Loucy (cell line): Measurements from ENCODE around the gene FAM210B.

ENCODE experiments used
- H2AFZ ChIP-seq: fragments of 200-600 bp; sonication (generic); 2 replicates; pipeline ENCODE4 v1.6.0; 2016; ENCODE audit warnings: antibody characterized with exemption, mild to moderate bottlenecking, low read length, moderate library complexity
- H3F3A ChIP-seq: fragments of 200-600 bp; 2 replicates; pipeline ENCODE4 v1.6.0; 2016; ENCODE audit warnings: antibody characterized with exemption, low read depth, mild to moderate bottlenecking
- H3K27me3 ChIP-seq: fragments of 200-600 bp; sonication (generic); 2 replicates; pipeline ENCODE4 v1.6.1; 2014; ENCODE audit warnings: low read length, mild to moderate bottlenecking; ENCODE audit not compliant: insufficient read depth, poor library complexity, severe bottlenecking
- H3K36me3 ChIP-seq: fragments of 200-600 bp; sonication (generic); 2 replicates; pipeline ENCODE4 v1.6.1; 2016; ENCODE audit warnings: low read length; ENCODE audit not compliant: insufficient read depth
- H3K4me1 ChIP-seq: fragments of 200-600 bp; sonication (generic); 2 replicates; pipeline ENCODE4 v1.5.1; 2014; ENCODE audit warnings: low read length, mild to moderate bottlenecking; ENCODE audit not compliant: insufficient read depth, poor library complexity, severe bottlenecking
- H3K4me2 ChIP-seq: fragments of 200-600 bp; sonication (generic); 2 replicates; pipeline ENCODE4 v1.6.0; 2014; ENCODE audit warnings: antibody characterized with exemption, low read length, low read depth, mild to moderate bottlenecking; ENCODE audit not compliant: poor library complexity, severe bottlenecking
- H3K4me3 ChIP-seq: fragments of 200-600 bp; sonication (generic); 2 replicates; pipeline ENCODE4 v1.5.1; 2014; ENCODE audit warnings: low read length, mild to moderate bottlenecking, mixed read lengths; ENCODE audit not compliant: poor library complexity, severe bottlenecking
- H3K79me2 ChIP-seq: fragments of 200-600 bp; sonication (generic); 2 replicates; pipeline ENCODE4 v1.6.1; 2014; ENCODE audit warnings: low read length; ENCODE audit not compliant: insufficient read depth
- H3K9ac ChIP-seq: fragments of 200-600 bp; sonication (generic); 2 replicates; pipeline ENCODE4 v1.6.0; 2014; ENCODE audit warnings: mild to moderate bottlenecking, low read depth, low read length, moderate library complexity; ENCODE audit not compliant: poor library complexity, severe bottlenecking
- H3K9me2 ChIP-seq: fragments of 200-600 bp; sonication (generic); replicated peaks from 2 replicates; pipeline ENCODE4 v1.6.1; 2016; ENCODE audit warnings: low read depth, low read length, mixed read lengths
- H3K9me3 ChIP-seq: fragments of 200-600 bp; sonication (generic); 2 replicates; pipeline ENCODE4 v1.6.1; 2014; ENCODE audit warnings: mild to moderate bottlenecking, antibody characterized with exemption, low read length, low read depth; ENCODE audit not compliant: insufficient read depth
- H4K20me1 ChIP-seq: fragments of 200-600 bp; sonication (generic); 2 replicates; pipeline ENCODE4 v1.6.0; 2014; ENCODE audit warnings: antibody characterized with exemption, low read length, mild to moderate bottlenecking; ENCODE audit not compliant: insufficient read depth, poor library complexity, severe bottlenecking
- EZH2phosphoT487 ChIP-seq: fragments of 200-600 bp; IDR thresholded peaks from 2 replicates; pipeline ENCODE4 v1.6.1; 2018; ENCODE audit warnings: antibody characterized with exemption, mild to moderate bottlenecking, moderate library complexity, borderline replicate concordance
- TF ChIP-seq, protein P1 (sequence below): fragments of 200-600 bp; sonication (generic); conservative IDR thresholded peaks from 2 replicates; pipeline ENCODE4 v1.5.1; 2014; ENCODE audit warnings: mild to moderate bottlenecking, antibody characterized with exemption, low read length

Gene FAM210B

DNA sequence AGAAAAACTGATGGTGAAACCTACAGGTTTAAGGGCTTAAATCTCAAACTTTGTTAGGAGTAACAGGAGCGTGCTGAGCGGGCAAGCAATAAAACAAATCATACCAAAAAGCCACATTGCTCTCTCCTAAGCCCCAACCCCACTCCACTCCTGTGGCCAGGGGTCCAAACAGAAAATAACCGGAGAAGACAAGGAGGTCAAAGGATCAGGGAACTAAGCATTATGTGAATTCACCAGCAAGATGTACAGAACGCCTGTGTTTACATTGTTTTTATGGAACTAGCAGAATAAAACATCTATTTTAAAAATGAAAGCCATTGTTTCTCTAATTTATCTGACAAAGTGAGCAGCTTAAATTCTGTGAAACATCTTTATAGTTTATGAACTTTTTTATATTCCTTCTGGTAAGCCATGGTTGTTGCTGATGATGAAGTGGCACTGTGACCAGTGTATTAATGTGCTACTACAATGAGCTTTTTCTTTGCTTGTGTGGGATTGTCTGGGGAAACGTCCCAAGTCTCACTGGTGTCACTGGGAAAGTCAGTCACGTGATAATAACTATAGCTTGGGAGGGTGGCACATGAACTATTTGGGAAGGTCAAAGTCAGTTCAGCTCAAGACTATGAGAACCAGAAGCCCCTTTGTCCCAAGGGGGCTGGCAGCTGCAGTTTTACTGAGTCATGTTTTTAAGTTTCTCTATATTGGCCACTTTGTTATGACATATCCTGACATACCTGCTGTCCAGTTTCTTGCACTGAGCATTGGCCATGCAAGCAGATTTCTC, 9.8 kb downstream of the FAM210B start:
- H3K4me2 ChIP-seq: no peak overlapping the region
- no peaks in the 10 kb centered on the region for H3K9me2 ChIP-seq
- no peak overlapping the region for H3K9ac ChIP-seq
- no peak overlapping the region for H3K4me3 ChIP-seq
- H3F3A ChIP-seq: no peaks in the 10 kb centered on the region; the same call in 1 of the 2 replicates
- TF ChIP-seq EZH2phosphoT487: no peak
- TF ChIP-seq, protein P1, sequence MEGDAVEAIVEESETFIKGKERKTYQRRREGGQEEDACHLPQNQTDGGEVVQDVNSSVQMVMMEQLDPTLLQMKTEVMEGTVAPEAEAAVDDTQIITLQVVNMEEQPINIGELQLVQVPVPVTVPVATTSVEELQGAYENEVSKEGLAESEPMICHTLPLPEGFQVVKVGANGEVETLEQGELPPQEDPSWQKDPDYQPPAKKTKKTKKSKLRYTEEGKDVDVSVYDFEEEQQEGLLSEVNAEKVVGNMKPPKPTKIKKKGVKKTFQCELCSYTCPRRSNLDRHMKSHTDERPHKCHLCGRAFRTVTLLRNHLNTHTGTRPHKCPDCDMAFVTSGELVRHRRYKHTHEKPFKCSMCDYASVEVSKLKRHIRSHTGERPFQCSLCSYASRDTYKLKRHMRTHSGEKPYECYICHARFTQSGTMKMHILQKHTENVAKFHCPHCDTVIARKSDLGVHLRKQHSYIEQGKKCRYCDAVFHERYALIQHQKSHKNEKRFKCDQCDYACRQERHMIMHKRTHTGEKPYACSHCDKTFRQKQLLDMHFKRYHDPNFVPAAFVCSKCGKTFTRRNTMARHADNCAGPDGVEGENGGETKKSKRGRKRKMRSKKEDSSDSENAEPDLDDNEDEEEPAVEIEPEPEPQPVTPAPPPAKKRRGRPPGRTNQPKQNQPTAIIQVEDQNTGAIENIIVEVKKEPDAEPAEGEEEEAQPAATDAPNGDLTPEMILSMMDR: no peak
- H3K79me2 ChIP-seq: peaks cover 19% of the 10 kb centered on the region; the same call in 1 of the 2 replicates
- H2AFZ ChIP-seq: no peak overlapping the region
- peaks cover 66% of the 10 kb centered on the region for H3K36me3 ChIP-seq
- H3K4me1 ChIP-seq: no peaks in the 10 kb centered on the region
- no peaks in the 10 kb centered on the region for H3K9me3 ChIP-seq
- no peaks in the 10 kb centered on the region for H3K27me3 ChIP-seq
- H4K20me1 ChIP-seq: no peaks in the 10 kb centered on the region

DNA sequence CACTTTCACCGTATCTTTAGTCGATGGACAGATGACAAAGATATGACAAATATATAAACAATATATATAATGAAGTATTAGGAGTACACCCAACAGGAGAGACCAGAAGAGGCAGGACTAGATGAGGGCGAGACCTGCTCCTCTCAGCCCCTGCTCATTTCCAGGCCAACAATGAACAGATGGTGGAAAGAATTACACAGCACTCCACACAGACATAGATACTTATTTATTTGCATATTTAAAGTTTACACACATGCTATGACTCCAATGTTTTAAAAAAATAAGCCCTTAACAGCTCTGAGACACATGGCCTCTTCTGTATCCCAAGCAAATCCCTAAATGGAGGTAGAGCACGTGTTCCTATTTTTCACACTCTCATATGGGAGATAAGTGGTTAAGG, 10.4 kb downstream of the FAM210B start:
- H3K9ac ChIP-seq: no peak overlapping the region
- peaks cover 73% of the 10 kb centered on the region for H3K36me3 ChIP-seq
- no peaks in the 10 kb centered on the region for H3K9me3 ChIP-seq
- H3F3A ChIP-seq: no peaks in the 10 kb centered on the region; the same call in 1 of the 2 replicates
- no peak overlapping the region for H3K4me2 ChIP-seq
- no peaks in the 10 kb centered on the region for H3K4me1 ChIP-seq
- peaks cover 25% of the 10 kb centered on the region; the same call in 1 of the 2 replicates for H3K79me2 ChIP-seq
- H3K27me3 ChIP-seq: no peaks in the 10 kb centered on the region
- TF ChIP-seq, protein P1: no peak
- TF ChIP-seq EZH2phosphoT487: no peak
- peaks cover 4% of the 10 kb centered on the region for H4K20me1 ChIP-seq
- H3K4me3 ChIP-seq: no peak overlapping the region
- no peaks in the 10 kb centered on the region for H3K9me2 ChIP-seq
- H2AFZ ChIP-seq: no peak overlapping the region

DNA sequence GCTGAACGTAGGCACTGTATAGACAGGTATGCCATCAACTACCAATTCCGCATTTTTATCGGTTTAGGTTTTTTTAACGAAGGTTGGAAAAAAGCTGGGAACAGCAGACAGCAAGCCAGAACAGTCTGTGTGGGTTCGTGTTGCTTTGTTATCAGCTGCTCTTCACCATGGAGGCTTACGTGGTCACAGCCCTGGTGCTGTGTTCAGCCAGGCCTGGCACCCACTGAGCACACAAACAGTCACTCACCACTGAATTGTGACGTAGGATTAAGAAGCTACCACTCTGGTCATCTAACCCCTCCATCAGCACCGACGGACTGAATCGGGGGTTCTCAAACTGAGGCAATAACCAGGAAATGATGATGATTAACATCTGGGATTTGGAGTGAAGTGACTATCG, 13.2 kb downstream of the FAM210B start:
- Histone ChIP-seq H3K4me1 (no peaks in the 10 kb centered on the region), H3K36me3 (peaks cover 86% of the 10 kb centered on the region), H3K4me2 (no peak overlapping the region), H3K9ac (no peak overlapping the region), H3K27me3 (no peaks in the 10 kb centered on the region), H2AFZ (no peak overlapping the region), H4K20me1 (peaks cover 18% of the 10 kb centered on the region), H3K9me3 (no peaks in the 10 kb centered on the region), H3K9me2 (no peaks in the 10 kb centered on the region), H3K4me3 (no peak overlapping the region), H3F3A (no peaks in the 10 kb centered on the region; the same call in 1 of the 2 replicates), H3K79me2 (peaks cover 53% of the 10 kb centered on the region)
- TF ChIP-seq, protein P1: no peak
- no peak for TF ChIP-seq EZH2phosphoT487
